Neural progenitor cell (in vitro differentiated cells): ENCODE measurements around the gene OR1D5. TPM values are rescaled to one million over a fixed set of nuclear protein-coding genes. Genes with fewer than 3 reads are reported as not detected.

Experiments
- DNase-seq: peaks from one replicate; pipeline ENCODE4 v3.0.0-alpha.2; 2016; ENCODE audit warnings: low spot score
- H2AFZ ChIP-seq: fragments of 200-600 bp; sonication (generic); replicated peaks from 2 replicates; pipeline ENCODE4 v1.6.1; 2016; ENCODE audit warnings: antibody characterized with exemption
- H3F3A ChIP-seq: fragments of 200-600 bp; sonication (generic); 2 replicates; pipeline ENCODE4 v1.6.1; 2016; ENCODE audit warnings: antibody characterized with exemption, low read depth
- H3K27ac ChIP-seq: fragments of 200-600 bp; sonication (generic); 2 replicates; pipeline ENCODE4 v1.5.1; 2016; ENCODE audit warnings: mild to moderate bottlenecking
- H3K27me3 ChIP-seq: fragments of 200-600 bp; sonication (generic); 2 replicates; pipeline ENCODE4 v1.6.1; 2016; ENCODE audit warnings: mild to moderate bottlenecking, moderate library complexity
- H3K36me3 ChIP-seq: fragments of 200-600 bp; sonication (generic); 2 replicates; pipeline ENCODE4 v1.5.1; 2016
- H3K4me1 ChIP-seq: fragments of 200-600 bp; sonication (generic); 2 replicates; pipeline ENCODE4 v1.6.1; 2016; ENCODE audit warnings: mixed run types
- H3K4me2 ChIP-seq: fragments of 200-600 bp; sonication (generic); 2 replicates; pipeline ENCODE4 v1.6.1; 2016
- H3K4me3 ChIP-seq: fragments of 200-600 bp; sonication (generic); 2 replicates; pipeline ENCODE4 v1.5.1; 2016
- H3K79me2 ChIP-seq: fragments of 200-600 bp; sonication (generic); 2 replicates; pipeline ENCODE4 v1.6.1; 2016; ENCODE audit warnings: low read depth
- H3K9ac ChIP-seq: fragments of 200-600 bp; sonication (generic); 2 replicates; pipeline ENCODE4 v1.6.1; 2016
- H3K9me3 ChIP-seq: fragments of 200-600 bp; sonication (generic); 2 replicates; pipeline ENCODE4 v1.5.1; 2016; ENCODE audit warnings: low read depth
- H4K20me1 ChIP-seq: fragments of 200-600 bp; sonication (generic); 2 replicates; pipeline ENCODE4 v1.6.1; 2016; ENCODE audit warnings: low read depth
- H3K27ac Mint-ChIP-seq: 3 replicates; pipeline ENCODE4 v1.8.0; 2021; ENCODE audit warnings: mixed read lengths
- H3K27me3 Mint-ChIP-seq: 2 replicates; pipeline ENCODE4 v1.8.0; 2022; ENCODE audit warnings: low read depth, mild to moderate bottlenecking, inconsistent platforms, moderate library complexity, mixed read lengths; ENCODE audit not compliant: insufficient read depth
- H3K36me3 Mint-ChIP-seq: 3 replicates; pipeline ENCODE4 v1.8.0; 2021; ENCODE audit warnings: mixed read lengths
- H3K4me1 Mint-ChIP-seq: 3 replicates; pipeline ENCODE4 v1.8.0; 2021; ENCODE audit warnings: mixed read lengths
- H3K4me3 Mint-ChIP-seq: 3 replicates; pipeline ENCODE4 v1.8.0; 2021; ENCODE audit warnings: mild to moderate bottlenecking, moderate library complexity, mixed read lengths
- H3K9me3 Mint-ChIP-seq: 3 replicates; pipeline ENCODE4 v1.8.0; 2020; ENCODE audit warnings: mixed read lengths
- EZH2 ChIP-seq: fragments of 200-600 bp; sonication (generic); IDR thresholded peaks from 2 replicates; pipeline ENCODE4 v1.6.1; 2017; ENCODE audit warnings: antibody characterized with exemption, mild to moderate bottlenecking, moderate library complexity
- EZH2phosphoT487 ChIP-seq: fragments of 200-600 bp; sonication (generic); IDR thresholded peaks from 2 replicates; pipeline ENCODE4 v1.6.1; 2017; ENCODE audit warnings: antibody characterized with exemption
- total RNA-seq: library from RNA; depleted of rRNA; stranded (reverse); fragments of >200 nt; gene quantifications from 2 replicates; pipeline ENCODE4 v1.2.3, GENCODE V29; 2015; ENCODE audit warnings: low replicate concordance
- TF ChIP-seq, protein P1 (sequence below): fragments of 200-600 bp; sonication (generic); IDR thresholded peaks from 2 replicates; pipeline ENCODE4 v1.5.1; 2017; ENCODE audit warnings: antibody characterized with exemption, mild to moderate bottlenecking

Gene OR1D5
- total RNA-seq, 1 donor from 2014 or later = not detected

DNA sequence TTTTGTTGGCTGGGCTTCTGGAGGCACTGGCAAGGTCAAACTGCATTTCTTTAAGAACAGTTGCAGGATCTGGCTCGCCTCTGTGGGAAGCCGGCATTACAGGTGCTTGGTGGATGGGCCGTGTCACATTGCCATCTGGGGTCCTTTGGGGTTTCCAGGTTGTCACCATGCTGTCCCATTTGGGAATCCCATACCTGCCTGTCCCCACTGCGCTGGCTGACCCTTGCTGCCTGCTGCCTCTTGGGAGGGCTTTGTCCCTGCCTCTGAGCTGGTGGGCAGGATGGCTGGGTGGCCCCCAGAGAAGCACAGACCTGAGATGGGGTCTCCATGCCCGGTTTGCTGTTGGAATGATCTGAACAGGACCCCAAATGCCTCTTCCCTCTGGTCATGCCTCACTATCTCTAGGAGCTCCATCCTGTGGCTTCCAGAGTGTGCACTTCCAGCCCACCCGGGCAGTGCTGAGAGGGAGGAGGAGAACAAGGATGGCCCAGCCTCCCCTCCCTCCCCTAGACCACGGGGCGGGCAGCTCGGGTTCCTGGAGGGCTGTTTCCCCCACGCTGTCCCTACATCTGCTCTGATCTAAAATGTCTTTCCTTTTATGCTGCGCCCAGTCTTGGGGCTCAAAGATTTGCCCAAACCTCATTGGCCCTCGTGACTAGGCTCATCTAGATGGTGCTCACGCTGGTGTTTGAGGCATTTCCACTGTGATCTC lies 28.0 kb downstream of the OR1D5 start:
- DNase-seq = no peak
- no peak overlapping the region for H3K4me3 Mint-ChIP-seq
- Histone ChIP-seq H3K79me2 (no peaks in the 10 kb centered on the region), H3K36me3 (no peaks in the 10 kb centered on the region), H3K4me2 (no peak overlapping the region), H3K9me3 (no peaks in the 10 kb centered on the region), H4K20me1 (no peaks in the 10 kb centered on the region), H3K27me3 (no peaks in the 10 kb centered on the region), H3K4me1 (no peaks in the 10 kb centered on the region), H3F3A (no peaks in the 10 kb centered on the region), H3K4me3 (no peak overlapping the region), H3K9ac (no peak overlapping the region), H2AFZ (no peak overlapping the region), H3K27ac (no peak overlapping the region)
- H3K36me3 Mint-ChIP-seq = no peaks in the 10 kb centered on the region
- TF ChIP-seq, protein P1, sequence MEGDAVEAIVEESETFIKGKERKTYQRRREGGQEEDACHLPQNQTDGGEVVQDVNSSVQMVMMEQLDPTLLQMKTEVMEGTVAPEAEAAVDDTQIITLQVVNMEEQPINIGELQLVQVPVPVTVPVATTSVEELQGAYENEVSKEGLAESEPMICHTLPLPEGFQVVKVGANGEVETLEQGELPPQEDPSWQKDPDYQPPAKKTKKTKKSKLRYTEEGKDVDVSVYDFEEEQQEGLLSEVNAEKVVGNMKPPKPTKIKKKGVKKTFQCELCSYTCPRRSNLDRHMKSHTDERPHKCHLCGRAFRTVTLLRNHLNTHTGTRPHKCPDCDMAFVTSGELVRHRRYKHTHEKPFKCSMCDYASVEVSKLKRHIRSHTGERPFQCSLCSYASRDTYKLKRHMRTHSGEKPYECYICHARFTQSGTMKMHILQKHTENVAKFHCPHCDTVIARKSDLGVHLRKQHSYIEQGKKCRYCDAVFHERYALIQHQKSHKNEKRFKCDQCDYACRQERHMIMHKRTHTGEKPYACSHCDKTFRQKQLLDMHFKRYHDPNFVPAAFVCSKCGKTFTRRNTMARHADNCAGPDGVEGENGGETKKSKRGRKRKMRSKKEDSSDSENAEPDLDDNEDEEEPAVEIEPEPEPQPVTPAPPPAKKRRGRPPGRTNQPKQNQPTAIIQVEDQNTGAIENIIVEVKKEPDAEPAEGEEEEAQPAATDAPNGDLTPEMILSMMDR = no peak
- TF ChIP-seq EZH2phosphoT487 = no peak
- no peak for TF ChIP-seq EZH2
- H3K4me1 Mint-ChIP-seq = no peaks in the 10 kb centered on the region
- H3K27ac Mint-ChIP-seq = no peak overlapping the region
- peaks cover 7% of the 10 kb centered on the region for H3K27me3 Mint-ChIP-seq
- no peaks in the 10 kb centered on the region for H3K9me3 Mint-ChIP-seq

DNA sequence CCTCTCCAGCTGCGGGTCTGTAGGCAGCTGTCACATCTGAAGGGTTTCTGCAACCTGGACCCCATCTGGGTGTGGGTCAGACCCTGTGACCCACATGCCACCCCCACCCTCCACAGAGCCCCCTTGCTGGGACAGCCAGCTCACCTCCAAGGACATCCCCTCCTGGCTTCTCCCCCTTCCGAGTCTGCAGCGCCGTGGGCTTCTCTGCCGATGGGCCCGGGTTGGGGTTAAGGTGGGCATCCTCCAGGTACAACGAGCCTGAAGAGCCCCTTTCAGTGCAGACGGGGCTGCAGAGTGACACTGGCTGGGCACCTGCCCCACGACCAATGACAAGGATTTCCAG lies 28.9 kb downstream of the OR1D5 start:
- no peak overlapping the region for H3K27ac Mint-ChIP-seq
- TF ChIP-seq EZH2phosphoT487 = no peak
- TF ChIP-seq EZH2 = no peak
- TF ChIP-seq, protein P1 = no peak

DNA sequence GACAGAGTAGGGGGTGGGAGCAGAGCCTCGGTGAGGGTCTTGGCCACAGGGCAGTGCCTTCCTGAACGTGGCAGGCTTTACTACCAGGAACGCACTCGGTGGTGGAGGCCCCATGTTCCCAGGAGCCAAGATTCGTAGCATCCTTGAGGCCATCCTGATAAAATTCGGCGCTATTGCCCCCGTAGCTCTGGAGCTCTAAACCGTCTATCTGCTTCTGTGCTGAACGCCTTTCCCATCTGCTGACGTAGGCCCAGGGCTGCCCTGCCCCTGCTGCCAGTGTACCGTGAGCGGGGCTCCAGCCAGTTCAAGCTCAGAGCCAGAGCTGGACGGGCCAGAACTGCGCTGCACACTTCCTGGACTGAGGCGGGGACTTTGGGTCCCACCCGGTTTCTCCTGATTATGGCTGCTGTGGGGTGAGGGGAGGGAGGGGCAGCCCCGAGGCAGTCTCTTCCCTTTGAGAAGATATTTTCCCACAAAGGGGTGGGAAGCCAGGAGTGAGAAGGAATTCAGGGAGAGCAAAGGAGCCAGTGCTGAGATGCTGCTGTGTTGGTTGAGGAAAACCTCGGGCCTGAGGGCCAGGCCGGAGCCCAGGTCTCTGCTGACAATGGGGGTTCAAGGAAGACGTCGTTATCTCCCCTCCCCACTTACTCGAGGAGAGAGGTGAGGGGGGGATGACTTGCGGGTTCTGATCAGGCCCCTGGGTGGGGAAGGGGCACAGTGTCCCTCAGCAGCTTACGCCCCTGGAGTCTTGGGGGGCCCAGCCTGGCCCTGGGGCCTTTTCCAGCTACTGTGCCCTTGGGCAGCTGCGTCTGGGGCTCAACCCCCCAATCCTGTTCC lies 29.4 kb downstream of the OR1D5 start:
- Histone ChIP-seq H3F3A (no peaks in the 10 kb centered on the region), H4K20me1 (no peaks in the 10 kb centered on the region), H3K27ac (no peak overlapping the region), H3K79me2 (no peaks in the 10 kb centered on the region), H3K36me3 (no peaks in the 10 kb centered on the region), H3K9me3 (no peaks in the 10 kb centered on the region), H3K4me2 (no peak overlapping the region), H3K4me1 (no peaks in the 10 kb centered on the region), H3K9ac (no peak overlapping the region), H3K27me3 (no peaks in the 10 kb centered on the region), H2AFZ (no peak overlapping the region), H3K4me3 (no peak overlapping the region)
- no peak for DNase-seq
- Mint-ChIP-seq H3K4me3 (no peak overlapping the region), H3K4me1 (no peaks in the 10 kb centered on the region), H3K27me3 (peaks cover 6% of the 10 kb centered on the region), H3K9me3 (no peaks in the 10 kb centered on the region), H3K27ac (no peak overlapping the region), H3K36me3 (no peaks in the 10 kb centered on the region)
- TF ChIP-seq EZH2 = no peak

More for the DNA sequence above, 28.9 kb downstream of the OR1D5 start:
- Histone ChIP-seq H3K9ac (no peak overlapping the region), H3K27me3 (no peaks in the 10 kb centered on the region), H3K4me2 (no peak overlapping the region), H3K36me3 (no peaks in the 10 kb centered on the region), H3K79me2 (no peaks in the 10 kb centered on the region), H4K20me1 (no peaks in the 10 kb centered on the region), H3F3A (no peaks in the 10 kb centered on the region), H3K27ac (no peak overlapping the region), H2AFZ (no peak overlapping the region), H3K4me1 (no peaks in the 10 kb centered on the region), H3K4me3 (no peak overlapping the region), H3K9me3 (no peaks in the 10 kb centered on the region)
- no peak for DNase-seq
- Mint-ChIP-seq H3K27me3 (peaks cover 5% of the 10 kb centered on the region), H3K36me3 (no peaks in the 10 kb centered on the region), H3K4me3 (no peak overlapping the region), H3K4me1 (no peaks in the 10 kb centered on the region), H3K9me3 (no peaks in the 10 kb centered on the region)

DNA sequence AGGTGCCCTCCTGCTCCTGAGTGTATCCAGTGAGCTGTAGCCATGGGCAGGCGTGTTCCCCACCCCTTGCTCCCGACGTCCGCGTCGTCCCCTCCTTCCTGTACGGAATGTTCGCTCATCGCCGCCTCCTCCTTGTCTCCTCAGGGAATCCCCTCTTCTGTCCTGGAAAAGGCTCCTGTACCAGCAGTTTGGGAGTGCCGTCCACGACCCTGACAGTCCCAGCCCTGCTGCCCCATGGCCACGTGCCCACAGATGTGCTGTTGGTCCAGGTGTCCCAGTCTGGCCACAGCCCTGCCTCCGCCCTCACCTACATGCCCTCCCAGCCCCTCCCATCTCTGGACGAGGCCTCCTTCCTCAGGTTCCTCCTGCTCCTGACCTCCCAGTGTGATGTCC lies 30.2 kb downstream of the OR1D5 start:
- Histone ChIP-seq H3K27ac (no peak overlapping the region), H3K4me2 (no peak overlapping the region), H3K9me3 (no peaks in the 10 kb centered on the region), H3F3A (no peaks in the 10 kb centered on the region), H4K20me1 (no peaks in the 10 kb centered on the region), H3K4me1 (no peaks in the 10 kb centered on the region), H3K4me3 (no peak overlapping the region), H3K79me2 (no peaks in the 10 kb centered on the region), H2AFZ (no peak overlapping the region), H3K27me3 (no peaks in the 10 kb centered on the region), H3K9ac (no peak overlapping the region), H3K36me3 (no peaks in the 10 kb centered on the region)
- H3K9me3 Mint-ChIP-seq = no peaks in the 10 kb centered on the region
- H3K27ac Mint-ChIP-seq = no peak overlapping the region
- no peak overlapping the region for H3K4me3 Mint-ChIP-seq
- TF ChIP-seq EZH2 (no peak), EZH2phosphoT487 (no peak)
- TF ChIP-seq, protein P1 = no peak
- H3K36me3 Mint-ChIP-seq = no peaks in the 10 kb centered on the region
- peaks cover 7% of the 10 kb centered on the region for H3K27me3 Mint-ChIP-seq
- no peaks in the 10 kb centered on the region for H3K4me1 Mint-ChIP-seq
- no peak for DNase-seq
